Measurements from ENCODE around the gene YES1. TPM values are rescaled to one million over a fixed set of nuclear protein-coding genes. Genes with fewer than 3 reads are reported as not detected.

YES1 gene
- total and polyA plus RNA-seq, 2 of the 13 experiments (the other 11 are each of a cell fraction or from before 2014, with no cell fraction given): 17.2 to 70.8 TPM

- TF ChIP-seq GPN1 (CRISPR knock-in tag; IDR thresholded peaks at IDR 0.05; ENCODE audit: borderline replicate concordance) (no peak), SMYD3 (CRISPR knock-in tag; IDR thresholded peaks at IDR 0.05) (no peak), ZNF776 (CRISPR knock-in tag; IDR thresholded peaks at IDR 0.05) (no peak), CREB1 (IDR thresholded peaks at IDR 0.05) (peak; percentile 9; the same call in 1 of the 2 replicates), CREB1 (CRISPR knock-in tag; IDR thresholded peaks at IDR 0.05) (no peak), MYNN (CRISPR knock-in tag; IDR thresholded peaks at IDR 0.05; ENCODE audit: low read depth) (no peak), MXI1 (IDR thresholded peaks at IDR 0.05; ENCODE audit: borderline replicate concordance, low read depth, low read length) (0 out of 3 replicates have a peak, but pooled peaks have one; percentile 10)
Measured at GRCh38 chr18:816088-816653, 4.1 kb upstream of the YES1 start (continued).

- ATAC-seq (no peak), DNase-seq (ENCODE audit: low spot score) (no peak), FAIRE-seq (no peak)
- Histone ChIP-seq H3K36me3 (replicated peaks in 1 of 2; ENCODE audit: control insufficient read depth in 1 of 2, insufficient read depth in 2 of 2, low read length in 2 of 2) (no peaks in the 10 kb centered on the region), H3K27ac (ENCODE audit: extremely low read length, insufficient read depth, low read length) (no peak overlapping the region), H2AFZ (ENCODE audit: low read length) (no peak overlapping the region), H4K20me1 (ENCODE audit: insufficient read depth, low read length) (peaks cover 5% of the 10 kb centered on the region; the same call in 1 of the 2 replicates), H3K79me2 (ENCODE audit: insufficient read depth, low read length) (peaks cover 15% of the 10 kb centered on the region), H3K4me1 (ENCODE audit: insufficient read depth, low read length) (peaks cover 25% of the 10 kb centered on the region), H3K4me3 (replicated peaks in 1 of 3; ENCODE audit: insufficient read depth in 1 of 3, low read depth in 2 of 3, low read length in 3 of 3) (no peak overlapping the region), H3K9ac (ENCODE audit: insufficient read depth, low read depth, low read length) (no peak overlapping the region), H3K27me3 (ENCODE audit: control insufficient read depth in 1 of 2, insufficient read depth in 2 of 2, low read length in 2 of 2) (no peaks in the 10 kb centered on the region; a peak in 1 of 5 replicates), H3K4me2 (ENCODE audit: low read depth, low read length) (peak overlapping the region; percentile 55; the same call in 1 of the 2 replicates), H3K9me3 (ENCODE audit: low read length) (no peaks in the 10 kb centered on the region)
- no TSS peak for BruUV-seq (replicated peaks)
- TF ChIP-seq ZNF850 (CRISPR knock-in tag; conservative IDR thresholded peaks at IDR 0.05) (no peak), HNRNPK (IDR thresholded peaks at IDR 0.05; ENCODE audit: low read depth, low read length, poor library complexity, severe bottlenecking) (no peak), RBM39 (IDR thresholded peaks at IDR 0.05; ENCODE audit: low read depth, low read length, poor library complexity, severe bottlenecking) (no peak)
- POLR2A ChIA-PET: no interaction called here
- 73% methylated on average over 3 of the region's 3 CpGs for WGBS (ENCODE audit: low lambda C conversion rate)
- intact Hi-C loops (cut with micrococcal nuclease; ENCODE audit: unreplicated experiment): no loop called here
- in situ Hi-C loops (cut with HindIII; ENCODE audit: extremely low pct_ligation_motif_present, low pct_unique_long_range_greater_than_20kb): no loop called here
- CTCF ChIA-PET (ENCODE audit: low intra/inter-chr PET ratio, low total read pairs): no interaction called here
Measured at GRCh38 chr18:815353-815752, 3.3 kb upstream of the YES1 start.

Measured in HepG2 (cell line).